BLaER1 treated with 17β-estradiol and CSF1 and Interleukin-3, amounts not matched to agents 10 nM and 100 nM (cell line): ENCODE data around the gene TEX44.

ENCODE experiments used
- H3K27ac ChIP-seq, 11 experiments: shearing (Covaris generic); formaldehyde crosslinking; 2 replicates each; pipeline ENCODE4 v1.8.1; 2022
- H3K27me3 ChIP-seq, 11 experiments: shearing (Covaris generic); formaldehyde crosslinking; 2 replicates each; pipeline ENCODE4 v1.8.1; 2022
- H3K36me3 ChIP-seq, 11 experiments: shearing (Covaris generic); formaldehyde crosslinking; 2 replicates each; pipeline ENCODE4 v1.8.1; 2022
- H3K4me1 ChIP-seq, 10 experiments: shearing (Covaris generic); formaldehyde crosslinking; 2 replicates each; pipeline ENCODE4 v1.8.1; 2022
- H3K4me2 ChIP-seq, 11 experiments: shearing (Covaris generic); formaldehyde crosslinking; 2 replicates each; pipeline ENCODE4 v1.8.1; 2022
- H3K4me3 ChIP-seq, 10 experiments: shearing (Covaris generic); formaldehyde crosslinking; 2 replicates each; pipeline ENCODE4 v1.8.1; 2022
- H3K9ac ChIP-seq, 11 experiments: shearing (Covaris generic); formaldehyde crosslinking; 2 replicates each; pipeline ENCODE4 v1.8.1; 2022
- H3K9me3 ChIP-seq, 11 experiments: shearing (Covaris generic); formaldehyde crosslinking; replicated peaks in 1 of 11; 2 replicates each; pipeline ENCODE4 v1.8.1; 2022
- H4K20me1 ChIP-seq, 11 experiments: shearing (Covaris generic); formaldehyde crosslinking; 2 replicates each; pipeline ENCODE4 v1.8.1; 2022
- Cebpa-rat ChIP-seq, 11 experiments: shearing (Covaris generic); IDR thresholded peaks; 2 replicates each; pipeline ENCODE4 v1.8.1; 2022

TEX44 gene

GRCh38 chr2:231606941-231607340 is 14.3 kb downstream of the TEX44 start:
- Histone ChIP-seq H3K4me3 (no peak overlapping the region), H3K27me3 (no peaks in the 10 kb centered on the region), H3K9me3 (no peaks in the 10 kb centered on the region), H3K4me1 (peaks cover 46 to 93% (median 87%) of the 10 kb centered on the region in 10 experiments), H3K4me2 (peak overlapping the region in 8 of 11 experiments; percentile 89 to 99 (median 98); a peak in 17 of 22 replicates), H3K27ac (peak overlapping the region in 6 of 11 experiments; percentile 91 to 98 (median 96); a peak in 8 of 22 replicates), H4K20me1 (no peaks in the 10 kb centered on the region), H3K9ac (peak overlapping the region in 4 of 11 experiments; percentile 9 to 90 (median 16); a peak in 1 of 22 replicates), H3K36me3 (no peaks in the 10 kb centered on the region)
- TF ChIP-seq Cebpa-rat (IDR thresholded peaks at IDR 0.05), result no peak

GRCh38 chr2:231611273-231612108 is 18.8 kb downstream of the TEX44 start:
- Histone ChIP-seq H3K4me2 (peak overlapping the region; percentile 87 to 98 (median 93)), H3K4me1 (peaks cover 50 to 96% (median 89%) of the 10 kb centered on the region in 10 experiments), H3K4me3 (0 out of 20 replicates have a peak overlapping the region, but pooled peaks of 1 of the 10 experiments have one; percentile 0), H3K9ac (peak overlapping the region; percentile 32 to 96 (median 91)), H3K36me3 (no peaks in the 10 kb centered on the region), H3K27ac (peak overlapping the region; percentile 52 to 99 (median 95); a peak in 21 of 22 replicates), H4K20me1 (no peaks in the 10 kb centered on the region), H3K9me3 (no peaks in the 10 kb centered on the region), H3K27me3 (peaks cover 0 to 5% (median 0%) of the 10 kb centered on the region in 11 experiments; a peak in 4 of 22 replicates)
- no peak for TF ChIP-seq Cebpa-rat (IDR thresholded peaks at IDR 0.05)

- Histone ChIP-seq H3K27me3 (peaks cover 0 to 5% (median 0%) of the 10 kb centered on the region in 11 experiments; a peak in 4 of 22 replicates), H3K4me3 (peak overlapping the region in 2 of 10 experiments; percentile 0 to 4; a peak in 1 of 20 replicates)
Observed at GRCh38 chr2:231612109-231612455, 19.4 kb downstream of the TEX44 start.

GRCh38 chr2:231612456-231613330 is 20.0 kb downstream of the TEX44 start:
- Histone ChIP-seq H3K9me3 (no peaks in the 10 kb centered on the region), H3K4me2 (peak overlapping the region; percentile 87 to 98 (median 93)), H3K9ac (peak overlapping the region; percentile 72 to 96 (median 91); a peak in 21 of 22 replicates), H3K27me3 (peaks cover 0 to 5% (median 0%) of the 10 kb centered on the region in 11 experiments; a peak in 4 of 22 replicates), H3K36me3 (no peaks in the 10 kb centered on the region), H3K4me3 (peak overlapping the region in 8 of 10 experiments; percentile 53 to 70 (median 58); a peak in 11 of 20 replicates), H4K20me1 (no peaks in the 10 kb centered on the region), H3K27ac (peak overlapping the region; percentile 52 to 99 (median 95)), H3K4me1 (peaks cover 50 to 96% (median 89%) of the 10 kb centered on the region in 10 experiments)
- TF ChIP-seq Cebpa-rat (IDR thresholded peaks at IDR 0.05), result no peak

More at GRCh38 chr2:231612109-231612455, 19.4 kb downstream of the TEX44 start:
- Histone ChIP-seq H3K27ac (peak overlapping the region; percentile 52 to 99 (median 95)), H3K4me1 (peaks cover 50 to 96% (median 89%) of the 10 kb centered on the region in 10 experiments), H3K36me3 (no peaks in the 10 kb centered on the region), H3K9ac (peak overlapping the region; percentile 32 to 96 (median 91)), H4K20me1 (no peaks in the 10 kb centered on the region), H3K9me3 (no peaks in the 10 kb centered on the region), H3K4me2 (peak overlapping the region; percentile 87 to 98 (median 93))
- no peak for TF ChIP-seq Cebpa-rat (IDR thresholded peaks at IDR 0.05)

- Histone ChIP-seq H3K36me3 (no peaks in the 10 kb centered on the region), H3K27ac (peak overlapping the region; percentile 42 to 99 (median 95); a peak in 21 of 22 replicates), H3K4me1 (peaks cover 50 to 98% (median 93%) of the 10 kb centered on the region in 10 experiments), H3K4me3 (peak overlapping the region; percentile 53 to 70 (median 57); a peak in 19 of 20 replicates), H3K9me3 (no peaks in the 10 kb centered on the region), H3K4me2 (peak overlapping the region; percentile 87 to 98 (median 93)), H4K20me1 (no peaks in the 10 kb centered on the region), H3K9ac (peak overlapping the region; percentile 72 to 96 (median 91); a peak in 21 of 22 replicates), H3K27me3 (peaks cover 0 to 5% (median 0%) of the 10 kb centered on the region in 11 experiments; a peak in 4 of 22 replicates)
- TF ChIP-seq Cebpa-rat (IDR thresholded peaks at IDR 0.05), result no peak
Observed at GRCh38 chr2:231613331-231613662, 20.6 kb downstream of the TEX44 start.

GRCh38 chr2:231613663-231614558 is 21.2 kb downstream of the TEX44 start:
- Histone ChIP-seq H3K27ac (peak overlapping the region; percentile 56 to 99 (median 95); a peak in 21 of 22 replicates), H3K36me3 (no peaks in the 10 kb centered on the region), H4K20me1 (no peaks in the 10 kb centered on the region), H3K9ac (peak overlapping the region; percentile 72 to 96 (median 91); a peak in 21 of 22 replicates), H3K4me1 (peaks cover 50 to 92% (median 88%) of the 10 kb centered on the region in 10 experiments), H3K4me3 (peak overlapping the region; percentile 53 to 70 (median 57)), H3K9me3 (no peaks in the 10 kb centered on the region), H3K27me3 (peaks cover 0 to 5% (median 0%) of the 10 kb centered on the region in 11 experiments; a peak in 4 of 22 replicates), H3K4me2 (peak overlapping the region; percentile 87 to 98 (median 93))
- no peak for TF ChIP-seq Cebpa-rat (IDR thresholded peaks at IDR 0.05)

- H3K27me3 ChIP-seq, result peaks cover 0 to 5% (median 0%) of the 10 kb centered on the region in 11 experiments; a peak in 4 of 22 replicates
- no peaks in the 10 kb centered on the region for H3K36me3 ChIP-seq
- peak overlapping the region; percentile 87 to 98 (median 93) for H3K4me2 ChIP-seq
- peak overlapping the region; percentile 53 to 70 (median 57) for H3K4me3 ChIP-seq
- peaks cover 50 to 91% (median 85%) of the 10 kb centered on the region in 10 experiments for H3K4me1 ChIP-seq
- H3K9ac ChIP-seq, result peak overlapping the region; percentile 72 to 96 (median 91)
- H4K20me1 ChIP-seq, result no peaks in the 10 kb centered on the region
- no peaks in the 10 kb centered on the region for H3K9me3 ChIP-seq
- H3K27ac ChIP-seq, result peak overlapping the region; percentile 56 to 99 (median 95)
- TF ChIP-seq Cebpa-rat (IDR thresholded peaks at IDR 0.05), result no peak
Observed at GRCh38 chr2:231614559-231615057, 21.9 kb downstream of the TEX44 start.
